Activated CD4-positive, alpha-beta T cell treated with anti-CD3 and anti-CD28 coated beads for 48 hours (primary cell): ENCODE data around the gene PLAC1.
A peak's percentile ranks its signal among the peaks of the same experiment; 100 is the strongest.

Experiments used
- DNase-seq: peaks from one replicate; pipeline ENCODE4 v3.0.0-alpha.2; 2020

Gene PLAC1

GRCh38 chrX:134669378-134670098 is 11.3 kb upstream of the PLAC1 start:
- no peak for DNase-seq

- DNase-seq, result no peak
Observed at GRCh38 chrX:134664202-134664601, 5.9 kb upstream of the PLAC1 start.

DNA sequence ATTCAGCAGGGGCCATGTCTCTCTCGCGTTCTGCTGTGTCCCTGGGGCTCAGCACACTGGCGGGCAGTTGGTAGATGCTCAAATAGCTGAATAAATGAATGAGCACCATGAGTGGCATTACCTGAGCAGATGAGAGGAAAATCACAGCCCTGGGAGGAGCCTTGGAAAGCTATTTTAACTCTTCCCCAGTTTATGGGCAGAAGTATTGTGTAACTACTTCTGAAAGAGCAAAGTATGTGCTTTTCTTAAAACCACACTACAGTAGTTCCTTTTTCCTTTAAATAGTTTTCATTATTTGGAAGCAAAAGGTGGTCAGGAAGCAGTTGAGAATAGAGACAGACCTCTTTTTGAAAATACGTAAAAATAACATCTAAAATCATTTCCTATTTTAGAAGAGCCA is 3.0 kb upstream of the PLAC1 start:
- no peak for DNase-seq

GRCh38 chrX:134660627-134661026 is 2.4 kb upstream of the PLAC1 start:
- DNase-seq, result no peak

DNA sequence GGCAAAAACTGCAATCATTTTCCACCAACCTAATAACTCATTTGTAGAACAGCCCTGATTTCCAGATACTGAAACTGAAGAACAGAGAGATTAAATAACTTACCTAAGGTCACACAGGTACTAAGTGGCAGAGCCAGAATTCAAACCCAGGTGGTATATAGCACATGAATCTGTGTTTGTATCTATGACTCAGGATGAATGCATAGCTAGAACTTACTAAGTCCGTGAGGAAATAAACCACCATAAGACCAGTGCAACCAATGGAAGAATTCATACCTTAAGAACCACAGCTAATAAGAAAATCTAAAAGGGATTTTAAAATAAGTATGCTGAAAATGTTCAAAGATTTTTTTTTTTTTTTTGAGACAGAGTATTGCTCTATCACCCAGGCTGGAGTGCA is 1.5 kb upstream of the PLAC1 start:
- DNase-seq, result no peak

DNA sequence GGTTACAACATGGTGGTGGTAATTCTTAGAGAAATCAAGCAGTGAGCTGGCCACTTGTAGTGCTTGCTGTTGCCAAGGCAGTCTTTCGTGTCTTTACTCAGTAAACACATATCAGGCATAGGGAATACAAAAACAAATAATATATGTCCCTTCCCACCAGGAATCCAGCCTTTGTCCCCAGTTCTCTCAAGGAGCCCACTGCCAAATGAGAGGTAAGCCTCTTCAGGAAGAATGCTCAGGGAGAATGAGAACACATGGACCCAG is 421 bp upstream of the PLAC1 start:
- no peak for DNase-seq

DNA sequence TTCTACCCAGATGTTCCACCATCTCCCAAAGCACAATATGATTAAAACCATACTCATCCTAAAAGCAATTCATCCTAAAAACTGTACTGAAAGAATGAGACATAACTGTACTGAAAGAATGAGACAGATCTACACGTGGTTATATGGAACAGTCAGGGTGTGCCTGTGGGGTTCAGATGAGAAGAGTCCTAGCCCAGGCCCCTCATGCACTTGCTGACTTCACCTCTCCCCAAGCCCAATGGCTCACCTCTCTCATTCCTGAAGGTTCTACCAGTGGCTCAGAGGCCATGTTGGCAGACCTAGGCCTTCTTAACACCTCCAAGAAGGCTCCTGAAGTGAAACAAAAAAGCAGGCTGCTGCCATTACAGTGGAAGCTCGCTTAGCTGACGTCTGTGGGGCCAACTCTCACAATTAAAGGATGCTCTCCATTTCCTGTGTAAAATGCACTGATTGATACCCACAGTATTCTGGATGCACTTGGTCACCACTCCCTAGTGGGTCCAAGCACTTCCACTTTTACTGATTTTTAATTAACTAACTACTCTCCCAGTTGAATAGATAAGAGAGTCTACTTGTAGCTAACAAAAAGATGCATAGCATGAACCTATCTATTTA is 3.8 kb downstream of the PLAC1 start:
- peak; percentile 58 for DNase-seq

GRCh38 chrX:134653835-134654234 is 4.4 kb downstream of the PLAC1 start:
- no peak for DNase-seq

- no peak for DNase-seq
Observed at GRCh38 chrX:134650701-134651100, 7.6 kb downstream of the PLAC1 start.

DNA sequence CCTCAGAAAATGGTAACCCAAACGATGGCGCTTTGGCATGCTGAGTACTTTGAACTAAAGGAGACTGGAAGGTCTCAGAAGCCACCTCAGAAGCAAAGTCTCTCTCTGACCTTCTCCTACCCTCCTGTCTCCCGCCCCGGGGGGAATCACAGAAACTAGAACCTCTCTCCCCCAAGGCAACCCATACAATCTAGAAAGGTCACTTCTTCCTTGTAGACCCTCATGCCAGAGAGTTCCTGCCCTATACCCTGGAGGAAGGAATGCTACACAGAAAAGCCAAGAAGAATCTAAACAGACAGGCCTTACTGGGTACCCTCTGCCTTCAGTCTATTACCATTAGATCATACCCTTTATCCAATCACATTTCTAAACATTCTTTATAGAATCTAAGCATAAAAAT is 8.5 kb downstream of the PLAC1 start:
- no peak for DNase-seq

GRCh38 chrX:134647477-134647877 is 10.8 kb downstream of the PLAC1 start:
- DNase-seq, result no peak

DNA sequence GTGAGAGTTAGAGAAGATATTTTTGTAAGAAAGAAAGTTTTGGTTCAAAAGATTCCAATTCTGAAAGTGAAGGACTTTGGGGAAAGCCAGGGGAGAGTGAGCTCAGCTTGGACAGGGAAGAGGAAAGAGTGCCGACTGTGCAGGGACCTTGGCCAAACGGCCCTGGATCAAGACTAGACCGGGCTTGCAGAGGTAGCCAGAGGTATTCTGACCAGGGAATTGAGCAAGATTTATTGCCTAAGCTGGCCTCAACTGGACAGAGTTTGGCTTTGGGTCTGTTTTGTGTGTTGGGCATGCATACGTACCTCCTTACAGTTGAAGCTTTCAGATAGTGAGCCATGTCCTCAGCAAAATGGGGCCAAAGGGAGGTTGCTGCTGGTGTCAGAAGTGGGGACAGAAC is 11.6 kb downstream of the PLAC1 start:
- no peak for DNase-seq

DNA sequence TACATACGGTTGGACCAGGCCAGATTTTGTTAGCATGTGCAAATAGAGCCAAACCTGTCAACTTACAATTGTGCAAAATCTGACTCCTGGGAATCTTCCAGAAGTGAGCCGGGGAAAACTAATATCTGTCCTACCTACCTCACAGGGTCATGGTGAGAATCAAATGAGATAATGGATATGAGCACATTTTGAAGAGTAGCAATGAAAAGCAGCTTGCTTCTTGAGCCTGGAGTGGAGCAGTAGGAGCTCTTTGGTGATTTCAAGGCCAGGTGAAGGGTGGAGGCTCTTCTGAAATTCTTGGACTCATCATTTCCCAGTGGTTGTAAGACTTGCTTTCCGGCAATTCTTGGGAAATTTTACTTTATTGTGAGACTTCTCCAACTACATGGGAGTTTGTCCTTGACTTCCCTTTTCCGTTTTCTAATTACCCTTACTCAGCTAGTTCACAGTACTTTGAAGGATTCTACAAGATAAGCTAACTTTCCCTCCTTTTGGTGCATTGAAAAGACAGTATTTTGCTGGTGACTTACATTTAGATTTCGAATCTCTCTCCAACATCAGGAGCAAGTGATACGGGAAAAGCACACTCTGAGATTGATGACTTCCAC is 12.2 kb downstream of the PLAC1 start:
- no peak for DNase-seq

DNA sequence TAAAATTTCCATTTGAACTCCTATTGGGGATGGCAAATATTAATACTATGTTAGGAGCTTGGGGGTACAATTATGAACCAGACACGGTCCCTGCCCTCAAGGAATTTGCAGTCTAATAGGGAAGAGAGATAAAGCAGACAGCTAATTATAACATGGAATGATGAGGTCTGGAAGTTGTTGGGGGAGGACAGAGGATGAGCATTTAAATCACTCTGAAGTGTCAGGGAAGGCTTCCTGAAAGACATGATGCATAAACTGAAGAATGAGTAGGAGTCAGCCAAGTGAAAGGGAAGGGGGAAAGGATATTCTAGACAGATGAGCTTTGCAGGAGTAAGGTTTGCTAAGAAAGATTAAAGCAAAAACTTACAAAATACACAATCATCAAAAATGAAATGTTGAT is 15.9 kb downstream of the PLAC1 start:
- DNase-seq, result no peak

GRCh38 chrX:134641346-134641745 is 16.9 kb downstream of the PLAC1 start:
- no peak for DNase-seq

DNA sequence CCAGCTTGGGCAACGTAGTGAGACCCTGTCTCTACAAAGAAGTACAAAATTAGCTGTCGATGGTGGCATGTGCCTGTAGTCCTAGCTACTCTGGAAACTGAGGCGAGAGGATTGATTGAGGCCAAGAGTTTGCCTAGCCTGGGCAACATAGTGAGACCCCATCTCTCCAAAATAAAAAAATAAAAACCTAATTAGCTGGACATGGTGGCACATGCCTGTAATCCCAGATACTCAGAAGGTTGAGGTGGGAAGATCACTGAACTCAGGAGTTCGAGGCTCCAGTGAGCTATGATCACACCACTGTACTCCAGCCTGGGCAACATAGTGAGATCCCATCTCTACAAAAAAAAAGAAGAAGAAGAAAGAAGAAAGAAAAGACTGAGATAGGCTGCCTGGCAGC is 17.4 kb downstream of the PLAC1 start:
- no peak for DNase-seq

DNA sequence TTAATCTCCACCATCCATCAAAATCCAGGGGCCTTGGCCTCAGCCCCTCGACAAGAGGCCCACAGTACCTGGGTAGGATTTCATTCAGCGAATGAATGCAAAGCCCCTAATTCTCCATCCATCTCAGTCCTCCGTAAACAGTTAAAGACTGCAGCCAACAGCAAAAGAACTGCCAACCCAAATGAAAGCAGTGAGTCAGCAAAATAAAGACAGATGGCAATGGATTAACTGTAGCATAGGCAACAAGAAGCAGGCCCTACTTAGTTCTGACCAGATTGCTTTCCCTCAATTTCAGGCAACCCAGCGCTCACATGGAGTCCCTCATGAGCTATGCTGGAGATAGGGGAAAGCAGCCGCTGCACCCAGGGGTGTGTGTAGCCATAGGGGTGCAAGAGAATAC is 21.4 kb downstream of the PLAC1 start:
- DNase-seq, result no peak

- no peak for DNase-seq
Observed at GRCh38 chrX:134634691-134635090, 23.6 kb downstream of the PLAC1 start.

- no peak for DNase-seq
Observed at GRCh38 chrX:134633832-134634231, 24.4 kb downstream of the PLAC1 start.

GRCh38 chrX:134633394-134633793 is 24.9 kb downstream of the PLAC1 start:
- no peak for DNase-seq

DNA sequence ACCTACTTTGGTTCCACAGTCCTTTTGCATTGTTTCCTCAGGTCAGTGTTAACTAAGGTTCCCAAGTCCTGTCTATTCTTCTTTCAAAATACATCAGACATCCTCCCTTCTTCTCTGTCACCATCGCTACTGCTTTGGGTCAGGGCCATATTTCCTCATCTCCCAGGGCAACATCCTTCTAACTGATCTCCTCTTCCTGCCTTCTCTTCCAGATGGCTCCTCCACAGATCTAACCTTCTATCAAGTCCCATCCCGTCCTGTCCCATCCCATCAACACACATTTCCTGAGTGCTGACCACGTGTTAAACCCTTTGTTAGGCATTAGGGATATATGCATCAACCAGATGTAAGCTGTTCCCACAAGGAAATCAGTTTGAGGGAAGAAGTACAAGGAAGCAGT is 25.9 kb downstream of the PLAC1 start:
- DNase-seq, result no peak

DNA sequence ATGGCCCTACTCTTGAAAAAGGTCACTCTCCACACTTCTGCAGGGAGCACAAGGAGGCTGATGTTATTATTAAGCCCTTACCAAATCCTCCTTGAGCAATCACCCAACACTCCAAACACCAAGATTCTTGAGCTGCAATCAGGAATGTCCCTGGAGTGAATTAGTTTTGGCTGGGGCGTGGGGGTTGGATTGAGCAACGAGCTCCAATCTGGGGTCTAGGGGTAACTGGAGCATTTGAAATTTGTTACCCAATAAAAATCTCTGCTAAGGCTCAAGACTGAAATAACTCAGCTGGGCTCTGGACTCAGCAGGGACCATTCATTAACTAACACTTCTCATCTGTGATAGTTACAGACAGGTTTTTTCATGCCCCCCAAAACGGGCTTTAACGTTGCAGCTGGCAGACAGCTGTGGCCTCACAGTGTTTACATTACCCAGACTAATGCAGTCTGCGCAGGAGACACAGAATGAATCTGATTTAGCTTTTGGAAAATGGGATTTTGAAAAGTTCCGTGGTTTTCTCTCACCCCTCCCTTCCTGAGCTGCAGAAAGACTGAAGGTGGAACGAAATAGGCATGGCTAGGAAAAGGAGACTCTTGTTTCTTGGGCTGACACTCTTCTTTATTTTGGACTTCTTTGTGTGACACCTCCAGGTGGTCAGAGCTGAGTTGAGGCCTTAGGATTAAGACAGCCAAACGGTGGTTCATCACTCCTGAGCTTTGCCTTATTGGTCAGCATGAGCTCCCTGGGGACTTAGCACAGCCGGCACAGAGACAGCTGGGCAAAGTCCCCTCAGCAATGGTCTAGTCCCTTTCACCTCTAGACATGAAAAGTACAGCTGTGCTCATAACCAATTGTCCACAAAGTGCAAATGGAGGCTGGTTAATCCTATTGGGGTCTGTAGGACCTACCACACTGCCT is 26.6 kb downstream of the PLAC1 start:
- DNase-seq, result no peak

DNA sequence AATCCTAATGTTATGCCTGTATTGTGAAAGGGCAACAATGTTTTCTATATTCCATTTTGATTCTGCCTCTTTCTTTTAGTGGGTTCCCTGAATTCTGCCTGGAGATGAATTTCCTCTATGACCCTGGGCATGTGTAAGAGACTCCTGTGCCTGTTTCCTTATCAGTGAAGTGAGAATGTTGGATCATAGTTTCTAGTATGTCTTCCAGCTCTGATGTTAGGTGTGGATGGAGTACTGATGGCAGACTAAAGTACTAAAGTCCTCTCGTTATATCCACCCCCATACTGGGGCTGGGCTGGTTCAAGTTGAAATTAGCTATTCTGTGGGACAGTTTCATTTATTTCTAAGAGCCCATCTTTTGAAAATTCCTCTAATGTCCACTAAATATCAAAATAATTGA is 29.6 kb downstream of the PLAC1 start:
- DNase-seq, result no peak

- no peak for DNase-seq
Observed at GRCh38 chrX:134626434-134626833, 31.8 kb downstream of the PLAC1 start.
